SK-N-SH treated with all-trans-retinoic acid at 6 μM for 48 hours (cell line): ENCODE measurements around the gene CREBBP.

ENCODE experiments used
- ARNTL ChIP-seq: fragments of 450-650 bp; formaldehyde crosslinking; IDR thresholded peaks from 2 replicates; pipeline ENCODE4 v1.5.0; 2020; ENCODE audit warnings: low read depth, mild to moderate bottlenecking, moderate library complexity, borderline replicate concordance
- CSDC2 ChIP-seq: fragments of 250-450 bp; sonication (Bioruptor Pico); IDR thresholded peaks from 2 replicates; pipeline ENCODE4 v1.5.0; 2020; ENCODE audit warnings: mild to moderate bottlenecking, moderate library complexity
- CSRNP3 ChIP-seq: fragments of 250-450 bp; sonication (Bioruptor Pico); IDR thresholded peaks from 2 replicates; pipeline ENCODE4 v1.5.1; 2021; ENCODE audit warnings: mild to moderate bottlenecking, moderate library complexity
- PATZ1 ChIP-seq: fragments of 250-450 bp; sonication (Bioruptor Pico); IDR thresholded peaks from 2 replicates; pipeline ENCODE4 v1.8.0; 2020; ENCODE audit warnings: mild to moderate bottlenecking, moderate library complexity, borderline replicate concordance
- SNAI2 ChIP-seq: fragments of 250-450 bp; sonication (Bioruptor Pico); IDR thresholded peaks from 2 replicates; pipeline ENCODE4 v1.5.0; 2020; ENCODE audit warnings: mild to moderate bottlenecking, moderate library complexity
- TCF4 ChIP-seq: fragments of 250-450 bp; sonication (Bioruptor Pico); IDR thresholded peaks from 2 replicates; pipeline ENCODE4 v1.8.0; 2021; ENCODE audit warnings: mild to moderate bottlenecking, moderate library complexity, borderline replicate concordance

- TF ChIP-seq PATZ1 (no peak), TCF4 (CRISPR knock-in tag) (no peak), CSDC2 (CRISPR knock-in tag) (no peak), ARNTL (CRISPR knock-in tag) (no peak), CSRNP3 (CRISPR knock-in tag) (no peak), SNAI2 (CRISPR knock-in tag) (no peak)
Observed at GRCh38 chr16:3823427-3823826, 57.1 kb downstream of the CREBBP start.
